Kidney capillary endothelial cell (primary cell): ENCODE data around the gene SCFD2.
"Not testable (repeated sequence)": the region's sequence is repeated elsewhere in the genome, so short reads cannot be mapped to it uniquely, and the experiment has no call there.

Experiments used
- DNase-seq: peaks from one replicate; pipeline ENCODE4 v3.0.0-alpha.2; 2018; ENCODE audit warnings: low spot score

The SCFD2 gene

DNA sequence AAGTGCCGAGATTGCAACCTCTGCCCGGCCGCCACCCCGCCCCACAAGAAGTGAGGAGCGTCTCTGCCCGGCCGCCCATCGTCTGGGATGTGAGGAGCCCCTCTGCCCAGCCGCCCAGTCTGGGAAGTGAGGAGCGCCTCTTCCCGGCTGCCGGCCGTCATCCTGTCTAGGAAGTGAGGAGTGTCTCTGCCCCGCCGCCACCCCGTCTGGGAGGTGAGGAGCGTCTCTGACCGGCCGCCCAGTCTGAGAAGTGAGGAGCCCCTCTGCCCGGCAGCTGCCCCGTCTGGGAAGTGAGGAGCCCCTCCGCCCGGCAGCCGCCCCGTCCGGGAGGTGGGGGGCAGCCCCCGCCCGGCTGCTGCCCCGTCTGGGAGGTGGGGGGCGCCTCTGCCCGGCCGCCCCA, 226.6 kb downstream of the SCFD2 start:
- not testable (repeated sequence) for DNase-seq

DNA sequence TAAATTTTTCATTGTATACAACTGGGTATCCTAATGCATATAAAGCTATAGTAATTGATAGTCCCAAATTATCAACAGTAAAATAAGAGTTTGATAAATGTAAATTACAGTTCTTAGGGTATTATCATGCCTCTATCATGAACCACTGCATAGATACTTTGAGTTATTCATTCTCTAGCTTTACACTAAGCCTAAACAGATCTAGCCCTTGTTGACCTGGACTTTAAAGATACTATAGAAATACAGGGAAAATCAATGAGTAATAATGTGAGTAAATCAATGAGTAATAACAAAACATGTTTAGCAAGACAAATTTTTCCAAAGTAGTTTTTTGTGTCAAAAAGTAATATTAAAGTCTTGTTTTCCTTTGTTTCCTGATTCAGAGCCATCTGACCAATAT, 228.4 kb downstream of the SCFD2 start:
- DNase-seq = no peak

DNA sequence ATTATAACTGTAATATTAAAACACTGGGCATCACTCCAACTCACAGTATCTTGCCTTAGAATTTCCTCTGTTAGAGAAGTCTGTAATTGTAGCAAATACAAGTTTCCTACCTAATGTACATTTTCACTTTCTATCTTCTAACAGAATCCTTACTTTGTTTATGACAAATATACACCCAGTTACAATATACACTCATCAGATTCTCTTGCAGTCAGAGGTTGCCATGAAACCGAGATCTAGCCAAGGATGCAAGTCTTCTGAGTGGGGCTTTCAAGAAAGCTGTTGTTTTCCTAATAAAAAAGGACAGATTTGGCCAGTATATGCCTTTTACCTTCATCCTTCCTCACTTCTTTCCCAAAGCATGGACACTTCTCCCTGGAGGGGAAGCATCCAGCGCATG, 228.9 kb downstream of the SCFD2 start:
- DNase-seq = no peak

GRCh38 chr4:53132132-53132891, 233.5 kb downstream of the SCFD2 start:
- no peak for DNase-seq

- no peak for DNase-seq
Measured at GRCh38 chr4:53131562-53131925, 234.3 kb downstream of the SCFD2 start.

DNA sequence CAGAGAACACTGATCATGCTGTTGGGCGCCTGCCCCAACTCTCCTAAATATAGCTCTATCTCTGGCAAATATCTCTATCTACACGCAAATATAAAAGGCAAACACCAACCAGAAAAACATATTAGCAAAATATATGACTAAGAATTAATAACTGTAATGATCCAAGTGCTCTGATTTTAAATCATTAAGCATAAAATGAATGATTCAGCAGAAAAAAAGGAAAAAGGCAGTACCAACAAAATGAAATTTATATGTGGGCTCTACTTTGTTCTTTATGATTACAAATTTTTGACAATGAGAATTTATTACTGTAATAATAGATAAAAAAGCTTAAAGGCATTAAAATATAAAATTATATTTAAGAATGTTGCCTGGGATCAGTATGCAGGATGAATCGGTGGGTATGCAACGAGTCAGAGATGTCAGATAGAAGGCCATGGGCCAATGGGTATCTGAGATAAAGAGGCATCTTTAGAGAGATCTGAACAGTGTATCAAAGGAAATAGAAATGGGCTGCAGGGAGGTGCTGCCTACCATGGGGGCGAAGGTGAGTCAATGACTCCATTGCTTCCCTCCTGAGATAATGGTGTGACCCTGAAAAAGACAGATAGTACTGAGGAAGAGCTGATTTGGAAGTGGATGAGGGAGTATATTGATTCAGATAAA, 234.8 kb downstream of the SCFD2 start:
- no peak for DNase-seq

GRCh38 chr4:53128706-53129357, 237.0 kb downstream of the SCFD2 start:
- no peak for DNase-seq

DNA sequence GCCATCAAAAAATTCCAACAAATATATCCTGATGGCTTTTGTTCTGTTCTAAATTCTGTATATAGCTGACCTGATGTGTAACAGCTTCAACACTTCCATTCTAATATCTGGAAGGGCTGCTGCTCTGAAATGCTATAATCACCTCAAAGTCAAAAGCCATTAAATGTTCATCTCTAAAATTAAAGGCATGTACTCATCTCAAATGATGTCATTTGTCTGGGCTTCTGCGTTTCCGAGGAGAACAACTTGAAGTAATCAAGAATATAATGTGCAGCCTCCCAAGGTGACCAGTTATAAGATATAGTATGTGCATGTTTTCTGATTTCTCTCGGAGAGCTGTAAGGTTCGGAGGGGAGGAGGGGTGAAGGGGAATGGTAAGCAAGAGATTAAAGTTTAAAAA, 237.6 kb downstream of the SCFD2 start:
- no peak for DNase-seq

GRCh38 chr4:53127365-53127764, 238.5 kb downstream of the SCFD2 start:
- no peak for DNase-seq

DNA sequence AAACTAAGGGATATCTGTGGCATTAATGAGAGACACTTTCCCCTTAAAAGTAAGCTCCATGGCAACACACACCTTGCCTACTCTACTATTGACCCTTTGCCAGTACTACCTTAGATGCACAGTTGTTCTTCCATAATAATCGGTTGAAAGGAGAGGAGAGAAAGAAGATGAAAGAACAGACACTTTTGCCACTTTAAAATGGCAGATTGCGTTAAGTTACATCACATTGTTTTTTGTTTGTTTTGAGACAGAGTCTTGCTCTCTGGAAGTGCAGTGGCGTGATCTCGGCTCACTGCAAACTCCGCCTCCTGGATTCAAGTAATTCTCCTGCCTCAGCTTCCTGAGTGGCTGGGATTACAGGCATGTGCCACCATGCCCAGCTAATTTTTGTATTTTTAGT, 239.8 kb downstream of the SCFD2 start:
- DNase-seq = no peak

- no peak for DNase-seq
Measured at GRCh38 chr4:53123819-53124218, 242.0 kb downstream of the SCFD2 start.

- DNase-seq = no peak
Measured at GRCh38 chr4:53123171-53123570, 242.7 kb downstream of the SCFD2 start.

- DNase-seq = no peak
Measured at GRCh38 chr4:53122280-53123116, 243.4 kb downstream of the SCFD2 start.

GRCh38 chr4:53121264-53121865, 244.5 kb downstream of the SCFD2 start:
- no peak for DNase-seq

DNA sequence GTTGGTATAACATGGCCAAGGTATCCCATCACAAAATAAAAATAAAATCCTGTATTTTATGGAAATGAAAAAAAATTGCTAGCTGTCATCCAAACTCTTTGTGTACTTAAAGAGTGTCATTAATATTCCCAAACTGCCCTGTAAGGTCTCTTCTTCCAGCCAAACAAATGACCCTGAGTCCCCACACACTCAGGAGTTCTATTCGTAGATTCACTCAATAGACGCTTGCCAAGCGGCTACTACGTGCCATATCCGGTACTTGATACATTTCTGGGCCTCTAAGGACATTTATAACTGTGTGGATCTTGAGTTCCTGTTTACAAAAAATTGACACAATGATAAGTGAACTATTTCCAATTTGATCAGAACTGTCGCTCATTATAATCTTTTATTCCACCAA, 245.1 kb downstream of the SCFD2 start:
- no peak for DNase-seq

GRCh38 chr4:53119680-53120079, 246.2 kb downstream of the SCFD2 start:
- DNase-seq = no peak

DNA sequence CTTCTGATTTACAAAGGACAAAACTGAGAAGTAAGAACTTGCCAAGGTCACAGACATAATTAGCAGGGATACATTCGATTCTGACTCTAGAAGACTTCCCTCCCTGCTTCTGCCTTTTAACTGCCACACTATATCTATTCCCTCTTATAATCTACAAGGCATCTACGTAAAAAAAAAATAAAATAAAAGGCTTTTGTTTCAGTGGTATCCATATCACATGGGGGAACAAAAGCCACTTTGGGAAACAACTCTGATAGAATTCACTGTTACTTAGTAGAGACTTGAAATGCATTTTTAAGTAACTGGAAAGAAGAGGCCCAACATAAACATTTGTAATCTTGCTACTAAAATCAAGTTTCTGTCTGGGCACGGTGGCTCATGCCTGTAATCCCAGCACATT, 247.2 kb downstream of the SCFD2 start:
- no peak for DNase-seq

DNA sequence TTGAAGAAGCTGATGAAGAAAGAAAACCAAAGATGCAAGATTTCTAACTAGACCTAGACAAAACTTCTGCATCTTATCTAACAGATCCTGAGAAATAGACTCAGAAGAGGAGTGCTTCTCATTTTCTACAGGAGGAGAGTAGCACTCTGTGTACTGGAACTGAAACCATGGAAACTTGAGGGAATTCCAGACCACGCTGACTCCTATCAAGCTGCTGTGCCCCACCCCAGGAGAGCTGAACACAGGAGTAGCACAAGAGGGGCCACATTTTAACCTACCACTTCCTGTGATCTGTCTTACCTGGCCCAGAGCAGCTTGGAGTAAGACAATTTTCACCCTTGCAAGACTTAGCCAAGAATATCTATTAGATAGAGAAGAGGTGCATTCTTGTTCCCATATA, 248.9 kb downstream of the SCFD2 start:
- DNase-seq = no peak

DNA sequence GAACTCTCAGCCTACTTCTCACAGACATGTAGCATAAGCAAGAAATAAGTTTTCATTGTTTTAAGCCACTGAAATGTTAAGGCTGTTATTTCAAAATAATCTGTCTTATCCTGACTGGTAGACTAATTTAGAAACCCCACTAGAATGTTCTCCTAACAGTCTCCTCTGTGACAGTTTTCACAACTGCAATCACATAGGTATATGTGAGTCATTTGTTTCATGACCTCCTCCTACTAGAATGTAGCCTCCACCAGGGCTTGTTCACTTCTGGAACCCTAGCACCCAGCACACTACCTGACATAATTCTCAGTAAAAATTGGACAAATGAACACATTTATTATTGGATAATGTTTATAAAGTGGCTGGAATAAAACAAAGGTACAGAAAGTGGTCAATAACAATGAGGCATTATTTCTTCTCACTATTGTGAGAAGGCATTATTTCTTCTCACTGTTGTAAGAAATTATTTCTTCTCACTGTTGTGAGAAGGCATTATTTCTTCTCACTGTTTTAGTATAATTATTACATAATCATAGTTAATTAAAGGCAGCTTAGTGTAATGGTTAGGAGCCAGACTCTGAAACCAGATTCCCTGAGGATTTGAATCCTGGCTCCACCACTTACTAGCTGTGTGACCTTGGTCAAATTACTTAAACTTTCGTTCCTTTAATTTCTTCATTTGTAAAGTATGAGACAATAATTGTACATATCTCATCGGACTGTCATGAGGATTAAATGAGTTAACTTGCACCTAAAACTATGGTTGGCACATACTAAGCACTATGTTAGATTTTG, 252.2 kb downstream of the SCFD2 start:
- no peak for DNase-seq

GRCh38 chr4:53105313-53105712, 260.5 kb downstream of the SCFD2 start:
- no peak for DNase-seq

- DNase-seq = peak; percentile 82
Measured at GRCh38 chr4:53103481-53103880, 262.4 kb downstream of the SCFD2 start.
